Mesothelial cell of epicardium (in vitro differentiated cells): ENCODE results near the gene SLC34A1. TPM values are rescaled to one million over a fixed set of nuclear protein-coding genes. Genes with fewer than 3 reads are reported as not detected.

Source experiments
- DNase-seq, 2 experiments: peaks; one replicate each; pipeline ENCODE4 v3.0.0; 2021; ENCODE audit warnings: low spot score in 2 of 2; ENCODE audit not compliant: unreplicated experiment in 2 of 2
- H3K27ac Mint-ChIP-seq: 2 replicates; pipeline ENCODE4 v1.8.0; 2021; ENCODE audit warnings: mixed read lengths
- H3K27me3 Mint-ChIP-seq: 2 replicates; pipeline ENCODE4 v1.8.0; 2021; ENCODE audit warnings: low read depth, mixed read lengths
- H3K36me3 Mint-ChIP-seq: 2 replicates; pipeline ENCODE4 v1.8.0; 2021; ENCODE audit warnings: mixed read lengths
- H3K4me1 Mint-ChIP-seq: 2 replicates; pipeline ENCODE4 v1.8.0; 2021; ENCODE audit warnings: mixed read lengths
- H3K4me3 Mint-ChIP-seq: 2 replicates; pipeline ENCODE4 v1.8.0; 2021; ENCODE audit warnings: mild to moderate bottlenecking, moderate library complexity, mixed read lengths
- H3K9me3 Mint-ChIP-seq: 2 replicates; pipeline ENCODE4 v1.8.0; 2021; ENCODE audit warnings: mixed read lengths
- CTCF ChIP-seq: fragments of 200-600 bp; sonication (generic); IDR thresholded peaks from one replicate; pipeline ENCODE4 v1.5.0; 2021; ENCODE audit warnings: antibody characterized with exemption; ENCODE audit not compliant: unreplicated experiment
- total RNA-seq: library from RNA; stranded (reverse); gene quantifications from 3 replicates; pipeline ENCODE4 v1.2.1, GENCODE V29; 2021

SLC34A1 gene
- total RNA-seq, 1 donor from 2014 or later = not detected

GRCh38 chr5:177376107-177376506, 8.1 kb upstream of the SLC34A1 start:
- no peak for TF ChIP-seq CTCF
- Mint-ChIP-seq H3K36me3 (no peaks in the 10 kb centered on the region), H3K4me1 (peaks cover 9% of the 10 kb centered on the region), H3K27ac (no peak overlapping the region), H3K27me3 (no peaks in the 10 kb centered on the region), H3K4me3 (no peak overlapping the region), H3K9me3 (no peaks in the 10 kb centered on the region)
- no peak for DNase-seq

- no peak for TF ChIP-seq CTCF
- H3K4me1 Mint-ChIP-seq = peaks cover 4% of the 10 kb centered on the region
- H3K27me3 Mint-ChIP-seq = no peaks in the 10 kb centered on the region
- no peak overlapping the region for H3K4me3 Mint-ChIP-seq
- no peak for DNase-seq
- no peak overlapping the region for H3K27ac Mint-ChIP-seq
- no peaks in the 10 kb centered on the region for H3K9me3 Mint-ChIP-seq
- no peaks in the 10 kb centered on the region for H3K36me3 Mint-ChIP-seq
These were observed 6.1 kb upstream of the SLC34A1 start for GRCh38 chr5:177377851-177378776.

GRCh38 chr5:177378884-177379883, 5.0 kb upstream of the SLC34A1 start:
- no peak for TF ChIP-seq CTCF
- Mint-ChIP-seq H3K27ac (no peak overlapping the region), H3K4me1 (no peaks in the 10 kb centered on the region), H3K9me3 (no peaks in the 10 kb centered on the region), H3K27me3 (no peaks in the 10 kb centered on the region), H3K4me3 (no peak overlapping the region), H3K36me3 (no peaks in the 10 kb centered on the region)
- no peak for DNase-seq

GRCh38 chr5:177380805-177381126, 3.5 kb upstream of the SLC34A1 start:
- Mint-ChIP-seq H3K4me3 (no peak overlapping the region), H3K27ac (no peak overlapping the region), H3K27me3 (no peaks in the 10 kb centered on the region), H3K4me1 (no peaks in the 10 kb centered on the region), H3K9me3 (no peaks in the 10 kb centered on the region), H3K36me3 (no peaks in the 10 kb centered on the region)
- no peak for TF ChIP-seq CTCF
- no peak for DNase-seq

GRCh38 chr5:177382423-177383029, 1.7 kb upstream of the SLC34A1 start:
- no peak for DNase-seq
- no peak for TF ChIP-seq CTCF
- no peaks in the 10 kb centered on the region for H3K36me3 Mint-ChIP-seq
- no peaks in the 10 kb centered on the region for H3K27me3 Mint-ChIP-seq
- no peak overlapping the region for H3K27ac Mint-ChIP-seq
- no peaks in the 10 kb centered on the region for H3K9me3 Mint-ChIP-seq
- no peaks in the 10 kb centered on the region for H3K4me1 Mint-ChIP-seq
- no peak overlapping the region for H3K4me3 Mint-ChIP-seq
